Ishikawa (cell line): ENCODE measurements around the gene TTLL6.

Source experiments
- EP300 ChIP-seq: IDR thresholded peaks from 2 replicates; pipeline ENCODE4 v1.6.1; 2012; ENCODE audit warnings: borderline replicate concordance
- REST ChIP-seq: IDR thresholded peaks from 2 replicates; pipeline ENCODE4 v1.6.1; 2012; ENCODE audit warnings: low read depth, mild to moderate bottlenecking
- TAF1 ChIP-seq: IDR thresholded peaks from 2 replicates; pipeline ENCODE4 v1.6.1; 2012; ENCODE audit warnings: low read depth, mild to moderate bottlenecking

- TF ChIP-seq EP300 = no peak
- no peak for TF ChIP-seq TAF1
- no peak for TF ChIP-seq REST
Measured at GRCh38 chr17:48842746-48843145, 25.7 kb upstream of the TTLL6 start.
